ENCODE results near the gene TARS1. TPM values are rescaled to one million over a fixed set of nuclear protein-coding genes. Genes with fewer than 3 reads are reported as not detected.

The TARS1 gene
- total RNA-seq, 2 experiments from 2014 or later = 208 to 210 TPM

DNA sequence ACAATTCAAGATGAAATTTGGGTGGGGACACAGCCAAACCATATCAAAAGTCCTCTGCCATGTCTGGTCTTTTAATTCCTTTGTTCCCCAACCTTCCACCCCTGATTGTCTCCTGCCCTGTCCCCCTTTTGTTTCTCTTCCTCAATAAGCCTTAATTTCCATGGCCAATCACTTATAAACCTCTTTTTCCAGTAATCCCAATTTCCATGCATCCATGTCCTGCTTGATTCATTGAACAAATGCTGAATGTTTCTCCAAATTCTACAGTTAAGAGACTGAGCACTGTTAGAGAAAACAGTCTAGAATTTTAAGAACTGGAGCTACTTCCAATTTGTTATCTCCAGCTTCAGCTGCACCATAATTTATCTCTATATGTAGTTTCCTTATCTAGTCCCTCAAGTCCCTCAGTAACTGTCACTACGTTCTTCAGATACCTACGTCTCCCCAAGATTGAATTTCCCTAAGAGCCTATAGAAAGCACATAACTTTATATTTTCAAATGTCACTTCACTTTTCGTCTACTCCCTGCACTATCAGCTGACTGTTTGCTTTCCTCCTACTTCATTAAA lies 34.2 kb downstream of the TARS1 start:
- Mint-ChIP-seq H3K4me1 (ENCODE audit: low read depth) (no peaks in the 10 kb centered on the region), H3K4me3 (no peak overlapping the region), H3K27me3 (no peaks in the 10 kb centered on the region), H3K9me3 (peaks cover 4% of the 10 kb centered on the region), H3K27ac (no peak overlapping the region), H3K36me3 (ENCODE audit: low read depth) (peaks cover 72% of the 10 kb centered on the region)
- ATAC-seq (no peak), DNase-seq (no peak)
- intact Hi-C loops (cut with micrococcal nuclease) = no loop called here
- ChIA-PET POLR2A (interaction anchor here (0.6 to 1.1 kb wide), 2 partner anchors 38 to 47 kb away, joined by 3 read pairs; no protein-coding TSS in a partner anchor), CTCF (no interaction called here)
- no peak for TF ChIP-seq CTCF (IDR thresholded peaks at IDR 0.05)

- no peak overlapping the region for H3K27ac Mint-ChIP-seq
- no peak for ATAC-seq
Observed at GRCh38 chr5:33475706-33476105, 34.9 kb downstream of the TARS1 start.

DNA sequence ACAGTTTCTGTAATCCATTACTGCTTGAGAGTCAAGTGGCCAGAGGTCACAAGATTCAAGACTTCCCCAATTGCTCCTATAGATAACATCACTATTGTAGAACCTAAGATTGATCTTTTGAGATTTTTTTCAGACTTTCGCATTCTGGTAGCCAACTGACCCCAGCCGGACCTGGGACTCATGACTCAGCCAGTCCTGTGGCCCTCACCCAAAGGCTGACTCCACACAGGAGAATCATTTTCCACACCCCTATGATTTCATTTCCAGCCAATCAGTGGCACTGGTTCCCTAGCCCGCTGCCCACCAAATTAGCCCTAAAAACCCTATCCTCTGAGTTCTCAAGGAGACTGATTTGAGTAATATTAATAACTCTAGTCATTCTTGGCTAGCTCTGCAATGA lies 36.2 kb downstream of the TARS1 start:
- Mint-ChIP-seq H3K4me1 (ENCODE audit: low read depth) (no peaks in the 10 kb centered on the region), H3K27ac (no peak overlapping the region), H3K9me3 (peaks cover 4% of the 10 kb centered on the region), H3K27me3 (no peaks in the 10 kb centered on the region), H3K36me3 (ENCODE audit: low read depth) (peaks cover 62% of the 10 kb centered on the region), H3K4me3 (no peak overlapping the region)
- CTCF ChIA-PET = no interaction called here
- ATAC-seq (no peak), DNase-seq (no peak)
- no peak for TF ChIP-seq CTCF (IDR thresholded peaks at IDR 0.05)
- intact Hi-C loops (cut with micrococcal nuclease) = no loop called here
- POLR2A ChIA-PET = no interaction called here

More at GRCh38 chr5:33475706-33476105, 34.9 kb downstream of the TARS1 start:
- DNase-seq = no peak
- TF ChIP-seq CTCF (IDR thresholded peaks at IDR 0.05) = no peak
- Mint-ChIP-seq H3K27me3 (no peaks in the 10 kb centered on the region), H3K36me3 (ENCODE audit: low read depth) (peaks cover 71% of the 10 kb centered on the region), H3K4me3 (no peak overlapping the region), H3K4me1 (ENCODE audit: low read depth) (no peaks in the 10 kb centered on the region), H3K9me3 (peaks cover 4% of the 10 kb centered on the region)
- CTCF ChIA-PET = no interaction called here
- intact Hi-C loops (cut with micrococcal nuclease) = no loop called here
- POLR2A ChIA-PET = interaction anchor here (1.1 kb wide), 1 partner anchor 38 kb away, joined by 3 read pairs; no protein-coding TSS in a partner anchor

DNA sequence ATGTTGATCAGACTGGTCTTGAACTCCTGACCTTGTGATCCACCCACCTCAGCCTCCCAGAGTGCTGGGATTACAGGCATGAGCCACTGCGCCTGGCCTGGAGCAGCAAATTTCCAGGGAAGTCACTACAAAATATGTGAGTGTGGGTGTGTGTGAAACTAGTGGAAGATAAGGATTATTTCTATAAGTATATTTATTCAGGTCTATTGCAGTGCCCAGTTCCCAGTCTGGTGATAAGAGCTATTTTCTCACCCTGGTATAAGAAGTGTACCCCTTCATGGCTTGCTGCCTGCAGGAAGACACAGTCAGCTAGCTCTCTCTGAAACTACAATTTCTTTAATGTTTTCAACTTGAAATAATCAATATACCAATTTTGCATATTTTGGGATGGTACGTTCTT lies 37.1 kb downstream of the TARS1 start:
- no peak overlapping the region for H3K4me3 Mint-ChIP-seq
- no peaks in the 10 kb centered on the region for H3K27me3 Mint-ChIP-seq
- H3K36me3 Mint-ChIP-seq (ENCODE audit: low read depth) = peaks cover 57% of the 10 kb centered on the region
- ATAC-seq = no peak
- POLR2A ChIA-PET = interaction anchor here (1.1 kb wide), 1 partner anchor 8 kb away, joined by 3 read pairs; no protein-coding TSS in a partner anchor
- CTCF ChIA-PET = no interaction called here
- TF ChIP-seq CTCF (IDR thresholded peaks at IDR 0.05) = no peak
- no peak overlapping the region for H3K27ac Mint-ChIP-seq
- H3K4me1 Mint-ChIP-seq (ENCODE audit: low read depth) = no peaks in the 10 kb centered on the region
- H3K9me3 Mint-ChIP-seq = peaks cover 4% of the 10 kb centered on the region
- DNase-seq = no peak
- intact Hi-C loops (cut with micrococcal nuclease) = no loop called here

DNA sequence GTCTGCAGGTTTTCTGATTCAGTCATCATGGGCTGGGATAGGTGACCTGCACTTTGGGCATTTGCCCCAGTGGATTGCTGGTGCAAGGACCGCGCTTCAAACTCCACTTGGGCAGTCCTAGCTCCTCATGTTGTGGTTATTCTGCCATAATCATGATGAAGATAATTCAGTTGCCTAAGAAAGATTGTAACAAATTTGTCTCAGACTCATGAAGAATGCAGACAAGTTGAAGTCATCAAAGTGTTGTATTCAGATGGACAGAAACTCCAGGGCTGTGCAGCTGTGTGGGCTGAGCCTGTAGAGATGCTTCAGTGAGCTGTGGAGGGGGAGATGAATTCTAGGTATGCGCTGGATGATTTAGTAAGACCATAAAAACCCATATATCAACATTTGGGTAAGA lies 38.5 kb downstream of the TARS1 start:
- Mint-ChIP-seq H3K9me3 (peaks cover 4% of the 10 kb centered on the region), H3K4me3 (no peak overlapping the region), H3K27ac (no peak overlapping the region), H3K27me3 (no peaks in the 10 kb centered on the region), H3K4me1 (ENCODE audit: low read depth) (no peaks in the 10 kb centered on the region), H3K36me3 (ENCODE audit: low read depth) (peaks cover 44% of the 10 kb centered on the region)
- POLR2A ChIA-PET = interaction anchor here (0.6 kb wide), 1 partner anchor 36 kb away, joined by 3 read pairs; no protein-coding TSS in a partner anchor
- no peak for TF ChIP-seq CTCF (IDR thresholded peaks at IDR 0.05)
- CTCF ChIA-PET = no interaction called here
- ATAC-seq = no peak
- DNase-seq = no peak
- intact Hi-C loops (cut with micrococcal nuclease) = no loop called here

Measured in activated CD8-positive, alpha-beta T cell treated with anti-CD3 and anti-CD28 coated beads for 36 hours (primary cell).